GM21576 (cell line): Measurements from ENCODE around the gene TASP1.
A peak's percentile ranks its signal among the peaks of the same experiment; 100 is the strongest.
"Not testable (repeated sequence)": the region's sequence is repeated elsewhere in the genome, so short reads cannot be mapped to it uniquely, and the experiment has no call there.

Source experiments
- ATAC-seq: cut with Tn5 transposase; IDR thresholded peaks from one replicate; pipeline ENCODE4 v1.9.1; 2021; ENCODE audit warnings: mild to moderate bottlenecking, moderate library complexity; ENCODE audit not compliant: unreplicated experiment

The TASP1 gene

GRCh38 chr20:13638496-13639149, at the start of gene TASP1:
Gene TASP1 (minus strand): TSS chr20:13638932. CDS start chr20:13630078, 8,854 bp downstream.
- peak; percentile 100 for ATAC-seq

- ATAC-seq, result no peak
Measured at GRCh38 chr20:13687815-13688214, 49.1 kb upstream of the TASP1 start.

- no peak for ATAC-seq
Measured at GRCh38 chr20:13685623-13686022, 46.9 kb upstream of the TASP1 start.

- peak; percentile 61 for ATAC-seq
Measured at GRCh38 chr20:13684566-13685222, 46.0 kb upstream of the TASP1 start.

GRCh38 chr20:13683833-13684232, 45.1 kb upstream of the TASP1 start:
- no peak for ATAC-seq

GRCh38 chr20:13681248-13682125, 42.8 kb upstream of the TASP1 start:
- ATAC-seq, result peak; percentile 77

GRCh38 chr20:13678944-13679343, 40.2 kb upstream of the TASP1 start:
- no peak for ATAC-seq

- no peak for ATAC-seq
Measured at GRCh38 chr20:13677241-13677640, 38.5 kb upstream of the TASP1 start.

- no peak for ATAC-seq
Measured at GRCh38 chr20:13676682-13677081, 38.0 kb upstream of the TASP1 start.

- ATAC-seq, result no peak
Measured at GRCh38 chr20:13672690-13673089, 34.0 kb upstream of the TASP1 start.

GRCh38 chr20:13671916-13672378, 33.2 kb upstream of the TASP1 start:
- ATAC-seq, result no peak

- no peak for ATAC-seq
Measured at GRCh38 chr20:13671512-13671911, 32.8 kb upstream of the TASP1 start.

GRCh38 chr20:13670160-13670559, 31.4 kb upstream of the TASP1 start:
- no peak for ATAC-seq

- no peak for ATAC-seq
Measured at GRCh38 chr20:13665709-13666395, 27.1 kb upstream of the TASP1 start.

GRCh38 chr20:13661070-13661685, 22.4 kb upstream of the TASP1 start:
- no peak for ATAC-seq

GRCh38 chr20:13659288-13659687, 20.6 kb upstream of the TASP1 start:
- peak; percentile 92 for ATAC-seq

GRCh38 chr20:13658060-13658459, 19.3 kb upstream of the TASP1 start:
- not testable (repeated sequence) for ATAC-seq

- ATAC-seq, result no peak
Measured at GRCh38 chr20:13656721-13657368, 18.1 kb upstream of the TASP1 start.

GRCh38 chr20:13654463-13655023, 15.8 kb upstream of the TASP1 start:
- no peak for ATAC-seq

GRCh38 chr20:13650474-13650873, 11.7 kb upstream of the TASP1 start:
- ATAC-seq, result no peak
